Fibroblast of lung (primary cell): ENCODE measurements around the gene PPP2R5A. TPM values are rescaled to one million over a fixed set of nuclear protein-coding genes. Genes with fewer than 3 reads are reported as not detected.
A peak's percentile ranks its signal among the peaks of the same experiment; 100 is the strongest.

Source experiments
- DNase-seq, 2 donors: peaks; one replicate each; pipeline versions ENCODE4 v3.0.0 to v3.0.0-alpha.2; 2010; ENCODE audit warnings: low read depth in 2 of 2
- H2AFZ ChIP-seq: 2 replicates; pipeline ENCODE4 v1.5.1; 2012; ENCODE audit warnings: low read length, control low read depth, inconsistent platforms
- H3K27ac ChIP-seq: 2 replicates; pipeline ENCODE4 v1.5.1; 2011; ENCODE audit warnings: low read length, control low read depth; ENCODE audit not compliant: insufficient read depth
- H3K27me3 ChIP-seq: 2 replicates; pipeline ENCODE4 v1.5.1; 2011; ENCODE audit warnings: mild to moderate bottlenecking, low read length; ENCODE audit not compliant: control insufficient read depth, insufficient read depth
- H3K36me3 ChIP-seq: 2 replicates; pipeline ENCODE4 v1.5.1; 2011; ENCODE audit warnings: low read length; ENCODE audit not compliant: control insufficient read depth, insufficient read depth
- H3K4me1 ChIP-seq: 2 replicates; pipeline ENCODE4 v1.5.1; 2011; ENCODE audit warnings: low read length; ENCODE audit not compliant: control insufficient read depth, insufficient read depth; ENCODE audit errors: extremely low read depth
- H3K4me2 ChIP-seq: 2 replicates; pipeline ENCODE4 v1.5.1; 2011; ENCODE audit warnings: low read length, control low read depth; ENCODE audit not compliant: insufficient read depth; ENCODE audit errors: extremely low read depth
- H3K4me3 ChIP-seq, 4 experiments: fragments of 200-600 bp in 1 of 4; sonication (generic) in 1 of 4; replicated peaks in 1 of 4; 2 replicates each; pipeline ENCODE4 v1.5.1; 2011 to 2016; ENCODE audit warnings: low read length in 4 of 4, low read depth in 3 of 4, mild to moderate bottlenecking in 3 of 4, control low read depth in 2 of 4, inconsistent platforms in 1 of 4, mixed read lengths in 1 of 4; ENCODE audit not compliant: insufficient read depth in 1 of 4; ENCODE audit errors: control extremely low read depth in 1 of 4
- H3K79me2 ChIP-seq: 2 replicates; pipeline ENCODE4 v1.5.1; 2012; ENCODE audit warnings: mild to moderate bottlenecking, low read length, inconsistent platforms; ENCODE audit not compliant: control insufficient read depth, insufficient read depth
- H3K9ac ChIP-seq: 2 replicates; pipeline ENCODE4 v1.5.1; 2011; ENCODE audit warnings: mild to moderate bottlenecking, low read length, control low read depth; ENCODE audit not compliant: insufficient read depth
- H3K9me3 ChIP-seq: 2 replicates; pipeline ENCODE4 v1.5.1; 2012; ENCODE audit warnings: low read depth, low read length; ENCODE audit not compliant: control insufficient read depth, insufficient read depth
- H4K20me1 ChIP-seq: 2 replicates; pipeline ENCODE4 v1.5.1; 2011; ENCODE audit warnings: low read length; ENCODE audit not compliant: control insufficient read depth, insufficient read depth; ENCODE audit errors: extremely low read depth
- CTCF ChIP-seq, 2 donors: IDR thresholded peaks in 1 of 2; conservative IDR thresholded peaks in 1 of 2; 1 replicate in 1 of 2; 2 replicates in 1 of 2; pipeline ENCODE4 v1.5.1; 2011 to 2012; ENCODE audit warnings: low read length in 2 of 2, control low read depth in 1 of 2, inconsistent platforms in 1 of 2, low read depth in 1 of 2, mild to moderate bottlenecking in 1 of 2
- EZH2 ChIP-seq: IDR thresholded peaks from 2 replicates; pipeline ENCODE4 v1.5.1; 2012; ENCODE audit warnings: low read length, control low read depth, mild to moderate bottlenecking; ENCODE audit errors: missing control alignments
- polyA plus RNA-seq, 2 donors: library from polyadenylated mRNA; depleted of rRNA in 1 of 2; stranded (reverse) in 1 of 2; unstranded in 1 of 2; fragments of >200 nt; gene quantifications; 2 replicates each; pipeline ENCODE4 v1.2.1, GENCODE V29; 2011 to 2012; ENCODE audit warnings: missing spikeins in 1 of 2
- total RNA-seq: library from RNA; depleted of rRNA; stranded (reverse); fragments of >200 nt; gene quantifications from 2 replicates; pipeline ENCODE4 v1.2.1, GENCODE V29; 2014

Gene PPP2R5A
- total and polyA plus RNA-seq, 2 donors (not counting 1 experiment from before 2014, with no cell fraction given), result 21.2 to 35.2 TPM

GRCh38 chr1:212241957-212242287 lies 43.3 kb upstream of the PPP2R5A start:
- Histone ChIP-seq H3K27me3 (no peaks in the 10 kb centered on the region), H2AFZ (peak overlapping the region; percentile 75), H3K9me3 (no peaks in the 10 kb centered on the region), H3K4me2 (no peak overlapping the region), H3K4me3 (no peak overlapping the region), H3K4me1 (no peaks in the 10 kb centered on the region), H3K79me2 (no peaks in the 10 kb centered on the region), H3K36me3 (no peaks in the 10 kb centered on the region), H3K9ac (no peak overlapping the region), H3K27ac (no peak overlapping the region), H4K20me1 (no peaks in the 10 kb centered on the region)
- no peak for DNase-seq
- no peak for TF ChIP-seq CTCF (conservative IDR thresholded peaks at IDR 0.05 in 1 of 2, IDR thresholded peaks at IDR 0.05 in 1 of 2; ENCODE audit: low read depth in 1 of 2, low read length in 2 of 2)
- no peak for TF ChIP-seq EZH2

GRCh38 chr1:212242288-212242984 lies 42.8 kb upstream of the PPP2R5A start:
- Histone ChIP-seq H3K4me2 (no peak overlapping the region), H3K9ac (no peak overlapping the region), H4K20me1 (no peaks in the 10 kb centered on the region), H3K4me3 (no peak overlapping the region), H2AFZ (peak overlapping the region; percentile 75), H3K9me3 (no peaks in the 10 kb centered on the region), H3K4me1 (peaks cover 4% of the 10 kb centered on the region), H3K27ac (no peak overlapping the region), H3K27me3 (no peaks in the 10 kb centered on the region), H3K79me2 (no peaks in the 10 kb centered on the region), H3K36me3 (no peaks in the 10 kb centered on the region)
- DNase-seq, result no peak
- no peak for TF ChIP-seq EZH2
- no peak for TF ChIP-seq CTCF (conservative IDR thresholded peaks at IDR 0.05 in 1 of 2, IDR thresholded peaks at IDR 0.05 in 1 of 2; ENCODE audit: low read depth in 1 of 2, low read length in 2 of 2)

GRCh38 chr1:212242985-212243308 lies 42.3 kb upstream of the PPP2R5A start:
- H3K36me3 ChIP-seq, result no peaks in the 10 kb centered on the region
- no peaks in the 10 kb centered on the region for H4K20me1 ChIP-seq
- H3K9me3 ChIP-seq, result no peaks in the 10 kb centered on the region
- no peak overlapping the region for H2AFZ ChIP-seq
- H3K27me3 ChIP-seq, result no peaks in the 10 kb centered on the region
- no peak overlapping the region for H3K4me3 ChIP-seq
- H3K27ac ChIP-seq, result no peak overlapping the region
- TF ChIP-seq CTCF (conservative IDR thresholded peaks at IDR 0.05 in 1 of 2, IDR thresholded peaks at IDR 0.05 in 1 of 2; ENCODE audit: low read depth in 1 of 2, low read length in 2 of 2) (no peak), EZH2 (no peak)
- H3K79me2 ChIP-seq, result no peaks in the 10 kb centered on the region
- DNase-seq, result no peak
- H3K4me1 ChIP-seq, result peaks cover 4% of the 10 kb centered on the region
- H3K4me2 ChIP-seq, result no peak overlapping the region
- no peak overlapping the region for H3K9ac ChIP-seq
